ENCODE results near the gene RPGRIP1.
A peak's percentile ranks its signal among the peaks of the same experiment; 100 is the strongest.
"Not testable (repeated sequence)": the region's sequence is repeated elsewhere in the genome, so short reads cannot be mapped to it uniquely, and the experiment has no call there.

Gene RPGRIP1

DNA sequence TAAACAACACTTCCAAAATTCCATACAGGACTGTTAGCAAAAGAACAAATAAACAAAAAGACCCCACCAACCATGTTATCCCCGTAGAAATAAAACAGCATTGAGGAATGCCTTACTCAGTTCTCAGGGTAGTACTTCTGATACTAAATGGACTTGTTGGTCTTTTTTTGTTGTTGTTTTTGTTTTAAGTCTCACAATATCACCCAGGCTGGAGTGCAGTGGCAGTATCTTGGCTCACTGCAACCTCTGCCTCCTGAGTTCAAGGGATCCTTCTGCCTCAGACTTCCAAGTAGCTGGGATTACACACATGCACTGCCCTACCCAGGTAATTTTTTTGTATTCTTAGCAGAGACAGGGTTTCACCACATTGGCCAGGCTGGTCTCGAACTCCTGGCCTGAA, 27.7 kb upstream of the RPGRIP1 start:
- H3K27ac Mint-ChIP-seq: no peak overlapping the region
- no peak overlapping the region for H3K4me3 Mint-ChIP-seq
- H3K4me1 Mint-ChIP-seq (ENCODE audit: low read depth): peaks cover 50% of the 10 kb centered on the region
- no peaks in the 10 kb centered on the region for H3K27me3 Mint-ChIP-seq
- intact Hi-C loops (cut with micrococcal nuclease): no loop called here
- H3K36me3 Mint-ChIP-seq (ENCODE audit: low read depth): peaks cover 98% of the 10 kb centered on the region
- no peaks in the 10 kb centered on the region for H3K9me3 Mint-ChIP-seq

GRCh38 chr14:21255385-21256101, 24.3 kb upstream of the RPGRIP1 start:
- peak overlapping the region; percentile 81 for H3K27ac Mint-ChIP-seq
- peaks cover 100% of the 10 kb centered on the region for H3K36me3 Mint-ChIP-seq (ENCODE audit: low read depth)
- peaks cover 59% of the 10 kb centered on the region for H3K4me1 Mint-ChIP-seq (ENCODE audit: low read depth)
- no peaks in the 10 kb centered on the region for H3K9me3 Mint-ChIP-seq
- intact Hi-C loops (cut with micrococcal nuclease): loop anchor here (5.0 kb wide), 1 partner anchor 62 kb away; no protein-coding TSS in a partner anchor
- H3K4me3 Mint-ChIP-seq: peak overlapping the region; percentile 55
- H3K27me3 Mint-ChIP-seq: no peaks in the 10 kb centered on the region

- Mint-ChIP-seq H3K36me3 (ENCODE audit: low read depth) (peaks cover 100% of the 10 kb centered on the region), H3K4me1 (ENCODE audit: low read depth) (peaks cover 54% of the 10 kb centered on the region), H3K4me3 (peak overlapping the region; percentile 55), H3K27ac (peak overlapping the region; percentile 81)
- not testable (repeated sequence) for H3K27me3 Mint-ChIP-seq, H3K9me3 Mint-ChIP-seq
- intact Hi-C loops (cut with micrococcal nuclease): loop anchor here (5.0 kb wide), 1 partner anchor 61 kb away; no protein-coding TSS in a partner anchor
Observed at GRCh38 chr14:21256102-21256447, 23.8 kb upstream of the RPGRIP1 start.

DNA sequence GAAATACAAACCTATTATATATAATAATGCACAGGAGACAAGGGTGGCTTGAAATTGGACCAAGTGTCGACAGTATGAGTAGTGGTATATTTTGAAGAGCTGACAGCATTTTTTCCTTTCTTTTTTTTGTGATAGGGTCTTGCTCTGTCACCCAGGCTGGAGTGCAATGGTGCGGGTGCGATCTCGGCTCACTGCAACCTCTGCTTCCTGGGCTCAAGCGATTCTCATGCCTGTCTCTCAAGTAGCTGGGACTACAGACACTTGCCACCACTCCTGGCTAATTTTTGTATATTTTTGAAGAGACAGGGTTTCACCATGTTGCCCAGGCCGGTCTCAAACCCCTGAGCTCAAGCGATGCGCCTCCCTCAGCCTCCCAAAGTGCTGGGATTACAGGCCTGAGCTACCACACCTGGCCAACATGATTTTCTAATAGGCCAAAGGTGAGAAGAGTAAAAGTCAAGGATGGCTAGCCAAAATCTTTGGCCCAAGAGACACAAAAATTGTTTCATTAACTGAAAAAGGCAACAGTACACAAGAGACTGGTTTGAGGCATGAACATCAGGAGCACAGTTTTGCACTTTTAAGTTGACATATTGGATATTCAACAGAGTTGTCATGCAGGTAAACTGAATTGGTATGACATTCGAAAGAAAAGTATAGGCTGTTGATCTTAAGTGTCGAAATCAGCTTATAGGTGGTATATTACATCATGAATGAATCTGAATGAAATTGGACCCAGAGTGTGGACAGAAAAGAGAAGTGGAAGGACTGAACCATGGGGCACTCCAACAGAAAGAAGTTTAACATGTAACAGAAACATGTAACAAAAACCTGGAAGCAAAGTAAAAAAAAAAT, 23.1 kb upstream of the RPGRIP1 start:
- H3K4me3 Mint-ChIP-seq: peak overlapping the region; percentile 57
- H3K4me1 Mint-ChIP-seq (ENCODE audit: low read depth): peaks cover 52% of the 10 kb centered on the region
- H3K36me3 Mint-ChIP-seq (ENCODE audit: low read depth): peaks cover 100% of the 10 kb centered on the region
- peak overlapping the region; percentile 81 for H3K27ac Mint-ChIP-seq
- no peaks in the 10 kb centered on the region for H3K9me3 Mint-ChIP-seq
- intact Hi-C loops (cut with micrococcal nuclease): loop anchor here (5.0 kb wide), 1 partner anchor 61 kb away; no protein-coding TSS in a partner anchor
- H3K27me3 Mint-ChIP-seq: no peaks in the 10 kb centered on the region

DNA sequence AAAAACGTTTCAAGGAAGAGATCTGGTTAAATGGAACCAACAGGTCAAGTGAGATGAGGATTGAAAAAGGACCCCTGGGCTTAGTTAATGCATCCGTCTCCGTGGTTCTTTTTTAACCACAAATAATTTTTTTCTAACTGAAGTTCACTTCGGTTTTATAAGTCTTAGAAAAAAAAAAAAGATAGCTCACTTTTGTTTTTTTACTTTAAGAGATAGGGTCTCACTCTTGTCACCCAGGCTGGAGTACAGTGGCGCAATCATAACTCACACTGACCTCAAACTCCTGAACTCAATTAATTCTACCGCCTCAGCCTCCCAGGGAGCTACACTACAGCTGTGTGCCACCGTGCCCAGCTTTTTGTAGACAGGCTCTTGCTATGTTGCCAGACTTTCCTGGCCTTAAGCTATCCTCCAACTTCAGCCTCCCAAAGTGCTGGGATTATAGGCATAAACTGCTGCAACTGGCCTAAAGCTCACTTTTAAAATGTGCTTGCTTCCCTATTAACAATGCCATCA, 22.4 kb upstream of the RPGRIP1 start:
- Mint-ChIP-seq H3K27ac (peak overlapping the region; percentile 81), H3K9me3 (no peaks in the 10 kb centered on the region), H3K4me1 (ENCODE audit: low read depth) (peaks cover 53% of the 10 kb centered on the region), H3K27me3 (no peaks in the 10 kb centered on the region), H3K36me3 (ENCODE audit: low read depth) (peaks cover 100% of the 10 kb centered on the region), H3K4me3 (peak overlapping the region; percentile 57)
- intact Hi-C loops (cut with micrococcal nuclease): loop anchor here (5.0 kb wide), 1 partner anchor 60 kb away; no protein-coding TSS in a partner anchor

DNA sequence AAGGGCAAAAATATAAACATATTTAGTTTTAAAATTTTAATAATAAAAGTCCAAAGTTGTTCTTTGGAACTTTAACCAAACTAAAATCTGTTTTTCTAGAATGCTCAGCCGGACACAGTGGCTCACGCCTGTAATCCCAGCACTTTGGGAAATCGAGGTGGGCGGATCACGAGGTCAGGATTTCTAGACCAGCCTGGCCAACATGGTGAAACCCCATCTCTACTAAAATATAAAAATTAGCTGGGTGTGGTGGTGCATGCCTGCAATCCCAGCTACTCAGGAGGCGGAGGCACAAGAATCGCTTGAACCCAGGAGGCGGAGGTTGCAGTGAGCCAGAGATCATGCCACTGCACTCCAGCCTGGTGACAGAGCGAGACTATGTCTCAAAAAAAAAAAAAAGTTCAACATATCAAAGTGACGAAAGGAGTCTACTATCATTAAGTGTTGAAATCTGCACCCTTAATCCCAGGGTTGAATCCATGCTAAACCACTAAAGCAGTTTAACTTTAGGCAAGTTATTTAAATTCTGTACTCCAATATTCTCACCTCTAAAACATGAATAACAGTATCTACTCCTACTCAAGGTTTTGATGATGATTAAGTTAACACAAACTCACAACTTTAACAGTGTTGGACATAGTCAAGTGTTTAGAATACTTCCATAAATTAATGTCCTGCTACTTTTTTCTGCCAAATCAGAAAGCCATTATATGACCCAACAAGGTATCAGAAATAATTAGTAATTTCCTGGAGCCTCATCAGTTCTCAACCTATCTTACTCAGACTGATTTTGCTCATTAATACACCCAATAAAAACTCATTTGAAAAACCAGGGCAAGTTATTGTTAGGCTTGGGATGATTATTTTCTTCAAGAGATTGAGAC, 21.6 kb upstream of the RPGRIP1 start:
- H3K27ac Mint-ChIP-seq: peak overlapping the region; percentile 81
- no peaks in the 10 kb centered on the region for H3K27me3 Mint-ChIP-seq
- no peaks in the 10 kb centered on the region for H3K9me3 Mint-ChIP-seq
- peak overlapping the region; percentile 26 for H3K4me3 Mint-ChIP-seq
- peaks cover 58% of the 10 kb centered on the region for H3K4me1 Mint-ChIP-seq (ENCODE audit: low read depth)
- intact Hi-C loops (cut with micrococcal nuclease): loop anchor here (5.0 kb wide), 1 partner anchor 59 kb away; no protein-coding TSS in a partner anchor
- H3K36me3 Mint-ChIP-seq (ENCODE audit: low read depth): peaks cover 100% of the 10 kb centered on the region

DNA sequence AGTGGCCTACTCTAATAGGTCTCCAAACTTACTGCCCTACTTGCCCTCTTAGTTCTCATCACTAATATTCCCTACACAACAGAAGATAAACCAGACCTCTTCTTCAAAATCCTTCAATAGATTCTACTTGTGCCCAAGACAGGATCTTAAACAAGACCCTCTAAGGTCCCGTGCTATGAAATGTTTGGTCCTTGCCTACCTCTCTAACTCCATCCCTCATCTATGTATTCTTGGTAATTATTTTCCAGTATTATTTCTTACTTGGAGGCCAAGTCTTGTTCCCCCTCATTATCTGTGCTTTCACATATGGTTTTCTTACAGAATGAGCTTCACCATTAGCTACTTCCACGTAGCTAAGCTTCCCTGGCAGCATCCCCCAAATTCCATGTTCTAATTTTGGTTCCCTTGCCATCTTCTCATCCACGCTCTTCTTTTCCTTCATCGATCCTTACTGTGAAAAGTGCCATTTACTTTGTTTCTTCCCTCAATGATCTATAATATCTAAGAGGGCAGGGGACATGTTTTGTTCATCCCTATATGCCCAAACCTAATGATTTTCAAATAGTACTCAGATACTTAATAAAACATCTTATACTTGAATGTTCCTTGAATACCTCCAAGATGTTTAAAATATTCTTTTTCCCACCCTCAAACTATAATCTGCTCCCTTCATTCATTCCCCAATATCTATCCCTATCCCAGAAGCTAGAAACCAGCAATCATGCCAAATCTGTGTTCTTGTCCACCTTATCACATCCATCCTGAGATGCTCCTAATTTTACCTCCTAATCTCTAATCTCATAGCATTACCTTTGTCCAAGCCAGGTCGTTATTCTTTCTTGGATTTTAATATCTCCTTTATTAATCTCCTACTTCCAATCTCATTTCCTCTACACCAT, 20.7 kb upstream of the RPGRIP1 start:
- no peaks in the 10 kb centered on the region for H3K9me3 Mint-ChIP-seq
- no peaks in the 10 kb centered on the region for H3K27me3 Mint-ChIP-seq
- H3K4me1 Mint-ChIP-seq (ENCODE audit: low read depth): peaks cover 67% of the 10 kb centered on the region
- H3K4me3 Mint-ChIP-seq: peak overlapping the region; percentile 4
- peak overlapping the region; percentile 81 for H3K27ac Mint-ChIP-seq
- H3K36me3 Mint-ChIP-seq (ENCODE audit: low read depth): peaks cover 100% of the 10 kb centered on the region
- intact Hi-C loops (cut with micrococcal nuclease): loop anchor here (5.0 kb wide), 1 partner anchor 58 kb away; no protein-coding TSS in a partner anchor

GRCh38 chr14:21261824-21262223, 18.1 kb upstream of the RPGRIP1 start:
- peaks cover 100% of the 10 kb centered on the region for H3K36me3 Mint-ChIP-seq (ENCODE audit: low read depth)
- H3K4me1 Mint-ChIP-seq (ENCODE audit: low read depth): peaks cover 76% of the 10 kb centered on the region
- no peaks in the 10 kb centered on the region for H3K27me3 Mint-ChIP-seq
- no peak overlapping the region for H3K27ac Mint-ChIP-seq
- no peaks in the 10 kb centered on the region for H3K9me3 Mint-ChIP-seq
- no peak overlapping the region for H3K4me3 Mint-ChIP-seq
- intact Hi-C loops (cut with micrococcal nuclease): loop anchor here (5.0 kb wide), 1 partner anchor 90 kb away; no protein-coding TSS in a partner anchor

GRCh38 chr14:21262410-21262809, 17.5 kb upstream of the RPGRIP1 start:
- H3K4me3 Mint-ChIP-seq: peak overlapping the region; percentile 63
- H3K27ac Mint-ChIP-seq: peak overlapping the region; percentile 98
- H3K4me1 Mint-ChIP-seq (ENCODE audit: low read depth): peaks cover 71% of the 10 kb centered on the region
- no peaks in the 10 kb centered on the region for H3K27me3 Mint-ChIP-seq
- peaks cover 100% of the 10 kb centered on the region for H3K36me3 Mint-ChIP-seq (ENCODE audit: low read depth)
- intact Hi-C loops (cut with micrococcal nuclease): loop anchor here (5.0 kb wide), 1 partner anchor 90 kb away; no protein-coding TSS in a partner anchor
- H3K9me3 Mint-ChIP-seq: no peaks in the 10 kb centered on the region

- no peaks in the 10 kb centered on the region for H3K9me3 Mint-ChIP-seq
- H3K4me1 Mint-ChIP-seq (ENCODE audit: low read depth): peaks cover 66% of the 10 kb centered on the region
- no peaks in the 10 kb centered on the region for H3K27me3 Mint-ChIP-seq
- intact Hi-C loops (cut with micrococcal nuclease): loop anchor here (5.0 kb wide), 1 partner anchor 89 kb away; no protein-coding TSS in a partner anchor
- peak overlapping the region; percentile 98 for H3K27ac Mint-ChIP-seq
- H3K4me3 Mint-ChIP-seq: peak overlapping the region; percentile 47
- H3K36me3 Mint-ChIP-seq (ENCODE audit: low read depth): peaks cover 96% of the 10 kb centered on the region
Observed at GRCh38 chr14:21263284-21264024, 16.4 kb upstream of the RPGRIP1 start.

GRCh38 chr14:21264025-21264801, 15.7 kb upstream of the RPGRIP1 start:
- H3K27me3 Mint-ChIP-seq: no peaks in the 10 kb centered on the region
- intact Hi-C loops (cut with micrococcal nuclease): loop anchor here (5.0 kb wide), 1 partner anchor 88 kb away; no protein-coding TSS in a partner anchor
- H3K4me1 Mint-ChIP-seq (ENCODE audit: low read depth): peaks cover 58% of the 10 kb centered on the region
- H3K27ac Mint-ChIP-seq: peak overlapping the region; percentile 98
- H3K4me3 Mint-ChIP-seq: peak overlapping the region; percentile 47
- H3K36me3 Mint-ChIP-seq (ENCODE audit: low read depth): peaks cover 94% of the 10 kb centered on the region
- H3K9me3 Mint-ChIP-seq: no peaks in the 10 kb centered on the region
